Measurements from ENCODE around the gene CPA1.

DNA sequence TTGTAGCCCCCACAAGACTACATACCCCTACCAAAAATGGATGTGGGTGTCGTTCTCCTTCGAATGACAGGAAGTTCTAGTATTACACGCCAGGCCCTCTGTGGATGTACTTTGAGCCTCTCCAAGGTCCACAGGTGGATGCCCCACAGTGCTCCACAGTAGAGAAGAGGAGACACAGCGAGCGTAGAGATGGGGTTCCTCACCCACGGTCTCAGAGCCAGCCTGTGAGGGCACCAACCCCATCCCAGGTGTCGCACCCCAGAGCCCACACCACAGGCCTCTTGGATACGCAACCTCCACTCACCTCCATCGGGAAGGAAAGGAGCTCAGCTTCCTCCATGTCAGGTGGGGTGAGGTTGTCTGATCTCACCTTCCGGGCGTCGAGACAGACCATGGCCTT is 33.4 kb upstream of the CPA1 start:
- TF ChIP-seq, protein P1, sequence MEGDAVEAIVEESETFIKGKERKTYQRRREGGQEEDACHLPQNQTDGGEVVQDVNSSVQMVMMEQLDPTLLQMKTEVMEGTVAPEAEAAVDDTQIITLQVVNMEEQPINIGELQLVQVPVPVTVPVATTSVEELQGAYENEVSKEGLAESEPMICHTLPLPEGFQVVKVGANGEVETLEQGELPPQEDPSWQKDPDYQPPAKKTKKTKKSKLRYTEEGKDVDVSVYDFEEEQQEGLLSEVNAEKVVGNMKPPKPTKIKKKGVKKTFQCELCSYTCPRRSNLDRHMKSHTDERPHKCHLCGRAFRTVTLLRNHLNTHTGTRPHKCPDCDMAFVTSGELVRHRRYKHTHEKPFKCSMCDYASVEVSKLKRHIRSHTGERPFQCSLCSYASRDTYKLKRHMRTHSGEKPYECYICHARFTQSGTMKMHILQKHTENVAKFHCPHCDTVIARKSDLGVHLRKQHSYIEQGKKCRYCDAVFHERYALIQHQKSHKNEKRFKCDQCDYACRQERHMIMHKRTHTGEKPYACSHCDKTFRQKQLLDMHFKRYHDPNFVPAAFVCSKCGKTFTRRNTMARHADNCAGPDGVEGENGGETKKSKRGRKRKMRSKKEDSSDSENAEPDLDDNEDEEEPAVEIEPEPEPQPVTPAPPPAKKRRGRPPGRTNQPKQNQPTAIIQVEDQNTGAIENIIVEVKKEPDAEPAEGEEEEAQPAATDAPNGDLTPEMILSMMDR (IDR thresholded peaks at IDR 0.05) = no peak
- no peak for TF ChIP-seq EP300 (IDR thresholded peaks at IDR 0.05)

Measured in stomach (tissue), 4 donors.